Measurements from ENCODE around the gene EVA1B. TPM values are rescaled to one million over a fixed set of nuclear protein-coding genes. Genes with fewer than 3 reads are reported as not detected.

The EVA1B gene
- total and polyA plus RNA-seq, 2 donors (not counting 1 experiment from before 2014, with no cell fraction given): 0.67 to 2.9 TPM

DNA sequence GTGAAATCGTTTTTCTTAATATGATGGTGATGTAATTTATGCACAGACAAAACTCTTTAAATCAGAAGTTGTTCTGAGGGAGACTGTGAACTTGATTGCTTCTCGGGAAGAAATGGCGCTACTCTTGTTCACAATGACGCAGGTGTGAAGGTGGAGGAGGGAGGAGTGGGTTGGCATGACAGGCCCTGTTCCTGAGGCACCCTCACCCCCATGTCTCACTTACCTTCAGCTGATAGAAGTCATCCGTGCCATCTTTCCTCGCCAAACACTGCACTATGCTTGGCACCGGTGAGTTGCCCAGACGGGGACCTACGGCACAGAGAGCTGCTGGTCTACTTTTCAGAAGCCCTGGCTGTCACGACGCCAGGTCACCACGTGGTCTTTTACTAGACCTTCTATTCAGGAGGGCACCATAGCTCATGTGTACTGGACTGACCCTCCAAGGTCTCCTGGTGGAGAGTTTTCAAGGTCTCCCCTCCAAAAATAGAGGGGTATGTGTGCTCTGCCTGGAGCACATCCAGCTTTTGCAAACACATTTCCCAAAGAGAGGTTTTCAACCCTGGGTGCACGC lies 35.2 kb upstream of the EVA1B start:
- peaks cover 8 to 81% of the 10 kb centered on the region in 2 experiments for H3K36me3 ChIP-seq (replicated peaks in 1 of 2; ENCODE audit: control extremely low read depth in 1 of 2, control insufficient read depth in 1 of 2, extremely low read depth in 1 of 2, insufficient read depth in 2 of 2, low read length in 1 of 2)
- CTCF ChIA-PET: interaction anchor here (0.7 to 1.8 kb wide), 3 partner anchors 11 to 61 kb away, joined by 3 to 9 read pairs (median 5); no protein-coding TSS in a partner anchor
- no peak overlapping the region for H3K4me3 ChIP-seq (ENCODE audit: control extremely low read depth in 1 of 5, extremely low read depth in 1 of 5, insufficient read depth in 1 of 5, low read depth in 2 of 5, low read length in 4 of 5)
- peaks cover 59% of the 10 kb centered on the region for H3K79me2 ChIP-seq (ENCODE audit: control insufficient read depth, insufficient read depth, low read length)
- intact Hi-C loops (cut with micrococcal nuclease): no loop called here
- no peaks in the 10 kb centered on the region for H3K27me3 Mint-ChIP-seq
- no peak overlapping the region for H3K9ac ChIP-seq (ENCODE audit: low read length)
- H4K20me1 ChIP-seq (ENCODE audit: control insufficient read depth, insufficient read depth, low read length, poor library complexity, severe bottlenecking): peaks cover 39% of the 10 kb centered on the region
- POLR2A ChIA-PET: interaction anchor here (0.6 kb wide), 1 partner anchor 17 kb away, joined by 3 read pairs; no protein-coding TSS in a partner anchor
- H3K9me3 ChIP-seq (ENCODE audit: control extremely low read depth in 1 of 3, control insufficient read depth in 2 of 3, insufficient read depth in 1 of 3, low read length in 2 of 3): no peaks in the 10 kb centered on the region
- TF ChIP-seq EZH2 (IDR thresholded peaks at IDR 0.05; ENCODE audit: borderline replicate concordance, insufficient read depth, low read depth, low read length, poor library complexity, severe bottlenecking): no peak
- TF ChIP-seq, protein P1, sequence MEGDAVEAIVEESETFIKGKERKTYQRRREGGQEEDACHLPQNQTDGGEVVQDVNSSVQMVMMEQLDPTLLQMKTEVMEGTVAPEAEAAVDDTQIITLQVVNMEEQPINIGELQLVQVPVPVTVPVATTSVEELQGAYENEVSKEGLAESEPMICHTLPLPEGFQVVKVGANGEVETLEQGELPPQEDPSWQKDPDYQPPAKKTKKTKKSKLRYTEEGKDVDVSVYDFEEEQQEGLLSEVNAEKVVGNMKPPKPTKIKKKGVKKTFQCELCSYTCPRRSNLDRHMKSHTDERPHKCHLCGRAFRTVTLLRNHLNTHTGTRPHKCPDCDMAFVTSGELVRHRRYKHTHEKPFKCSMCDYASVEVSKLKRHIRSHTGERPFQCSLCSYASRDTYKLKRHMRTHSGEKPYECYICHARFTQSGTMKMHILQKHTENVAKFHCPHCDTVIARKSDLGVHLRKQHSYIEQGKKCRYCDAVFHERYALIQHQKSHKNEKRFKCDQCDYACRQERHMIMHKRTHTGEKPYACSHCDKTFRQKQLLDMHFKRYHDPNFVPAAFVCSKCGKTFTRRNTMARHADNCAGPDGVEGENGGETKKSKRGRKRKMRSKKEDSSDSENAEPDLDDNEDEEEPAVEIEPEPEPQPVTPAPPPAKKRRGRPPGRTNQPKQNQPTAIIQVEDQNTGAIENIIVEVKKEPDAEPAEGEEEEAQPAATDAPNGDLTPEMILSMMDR (IDR thresholded peaks at IDR 0.05): no peak
- no peak overlapping the region for H3K4me3 Mint-ChIP-seq
- no peak for DNase-seq
- H3K4me1 ChIP-seq (ENCODE audit: control insufficient read depth in 2 of 2, insufficient read depth in 2 of 2, low read length in 2 of 2): peaks cover 11 to 20% of the 10 kb centered on the region in 2 donors
- peaks cover 18% of the 10 kb centered on the region for H3K4me1 Mint-ChIP-seq
- H3K9me3 Mint-ChIP-seq (ENCODE audit: insufficient read depth): no peaks in the 10 kb centered on the region
- H3K27me3 ChIP-seq (replicated peaks in 1 of 4; ENCODE audit: control extremely low read depth in 1 of 4, control insufficient read depth in 3 of 4, insufficient read depth in 4 of 4, low read length in 3 of 4): no peaks in the 10 kb centered on the region
- no peak for ATAC-seq (ENCODE audit: low read depth)
- H3K4me2 ChIP-seq (replicated peaks; ENCODE audit: low read depth, low read length, poor library complexity, severe bottlenecking): no peak overlapping the region
- H3K27ac ChIP-seq (ENCODE audit: low read length in 2 of 2): peak overlapping the region; percentile 71 to 74
- H2AFZ ChIP-seq (ENCODE audit: insufficient read depth, low read depth, low read length, poor library complexity, severe bottlenecking): no peak overlapping the region
- WGBS (ENCODE audit: insufficient coverage): 99% methylated on average over 8 of the region's 13 CpGs
- peak overlapping the region; percentile 88 for H3K27ac Mint-ChIP-seq

DNA sequence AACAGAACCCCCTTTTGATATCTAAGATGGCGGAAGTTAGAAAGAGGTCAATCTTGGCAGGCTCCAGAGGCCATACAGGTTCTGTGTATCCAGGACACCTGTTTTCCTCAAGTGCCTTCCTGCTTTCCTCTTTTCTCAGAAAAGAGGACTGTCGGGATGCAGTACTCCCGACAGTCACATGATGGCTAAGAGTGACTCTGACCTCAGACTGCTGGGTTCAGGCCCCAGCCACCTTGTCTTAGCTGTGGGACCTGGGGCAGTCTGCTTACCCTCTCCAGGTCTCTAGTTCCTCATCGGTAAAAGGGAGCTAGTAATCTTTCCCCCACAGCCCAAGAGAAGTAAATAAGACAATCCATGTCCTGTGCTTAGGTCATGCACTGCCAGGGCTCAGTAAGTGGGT lies 32.4 kb upstream of the EVA1B start:
- Histone ChIP-seq H4K20me1 (ENCODE audit: control insufficient read depth, insufficient read depth, low read length, poor library complexity, severe bottlenecking) (peaks cover 19% of the 10 kb centered on the region), H3K9ac (ENCODE audit: low read length) (no peak overlapping the region), H3K4me3 (ENCODE audit: control extremely low read depth in 1 of 5, extremely low read depth in 1 of 5, insufficient read depth in 1 of 5, low read depth in 2 of 5, low read length in 4 of 5) (no peak overlapping the region), H3K9me3 (ENCODE audit: control extremely low read depth in 1 of 3, control insufficient read depth in 2 of 3, insufficient read depth in 1 of 3, low read length in 2 of 3) (no peaks in the 10 kb centered on the region), H3K79me2 (ENCODE audit: control insufficient read depth, insufficient read depth, low read length) (peaks cover 32% of the 10 kb centered on the region), H2AFZ (ENCODE audit: insufficient read depth, low read depth, low read length, poor library complexity, severe bottlenecking) (no peak overlapping the region), H3K36me3 (replicated peaks in 1 of 2; ENCODE audit: control extremely low read depth in 1 of 2, control insufficient read depth in 1 of 2, extremely low read depth in 1 of 2, insufficient read depth in 2 of 2, low read length in 1 of 2) (peaks cover 12 to 84% of the 10 kb centered on the region in 2 experiments), H3K4me2 (replicated peaks; ENCODE audit: low read depth, low read length, poor library complexity, severe bottlenecking) (no peak overlapping the region), H3K4me1 (ENCODE audit: control insufficient read depth in 2 of 2, insufficient read depth in 2 of 2, low read length in 2 of 2) (peaks cover 15 to 27% of the 10 kb centered on the region in 2 donors), H3K27ac (ENCODE audit: low read length in 2 of 2) (no peak overlapping the region), H3K27me3 (replicated peaks in 1 of 4; ENCODE audit: control extremely low read depth in 1 of 4, control insufficient read depth in 3 of 4, insufficient read depth in 4 of 4, low read length in 3 of 4) (no peaks in the 10 kb centered on the region)
- TF ChIP-seq, protein P1 (IDR thresholded peaks at IDR 0.05): no peak
- no peak for TF ChIP-seq EZH2 (IDR thresholded peaks at IDR 0.05; ENCODE audit: borderline replicate concordance, insufficient read depth, low read depth, low read length, poor library complexity, severe bottlenecking)
- intact Hi-C loops (cut with micrococcal nuclease): no loop called here
- no peaks in the 10 kb centered on the region for H3K9me3 Mint-ChIP-seq (ENCODE audit: insufficient read depth)
- H3K4me1 Mint-ChIP-seq: peaks cover 21% of the 10 kb centered on the region
- WGBS (ENCODE audit: insufficient coverage): 86% methylated on average over 4 of the region's 4 CpGs
- POLR2A ChIA-PET: no interaction called here
- no peak overlapping the region for H3K27ac Mint-ChIP-seq
- ATAC-seq (ENCODE audit: low read depth) (no peak), DNase-seq (no peak)
- no peak overlapping the region for H3K4me3 Mint-ChIP-seq
- no peaks in the 10 kb centered on the region for H3K27me3 Mint-ChIP-seq
- CTCF ChIA-PET: interaction anchor here (0.8 to 1.7 kb wide), 2 partner anchors 31 to 49 kb away, joined by 3 to 4 read pairs; partner anchors contain the start of gene SH3D21

Data from B cell (primary cell).